ENCODE data around the gene CSNK1A1L.
"Not testable (repeated sequence)": the region's sequence is repeated elsewhere in the genome, so short reads cannot be mapped to it uniquely, and the experiment has no call there.

CSNK1A1L gene

GRCh38 chr13:37102896-37103295 is 2.6 kb downstream of the CSNK1A1L start:
- DNase-seq = no peak

GRCh38 chr13:37101201-37101600 is 4.3 kb downstream of the CSNK1A1L start:
- no peak for DNase-seq

- DNase-seq = no peak
These were observed 4.7 kb downstream of the CSNK1A1L start for GRCh38 chr13:37100731-37101130.

GRCh38 chr13:37097076-37097475 is 8.4 kb downstream of the CSNK1A1L start:
- no peak for DNase-seq

- DNase-seq = no peak
These were observed 10.6 kb downstream of the CSNK1A1L start for GRCh38 chr13:37094840-37095239.

- no peak for DNase-seq
These were observed 11.4 kb downstream of the CSNK1A1L start for GRCh38 chr13:37094099-37094498.

GRCh38 chr13:37091835-37092234 is 13.6 kb downstream of the CSNK1A1L start:
- DNase-seq = no peak

- no peak for DNase-seq
These were observed 14.6 kb downstream of the CSNK1A1L start for GRCh38 chr13:37090912-37091311.

- no peak for DNase-seq
These were observed 16.0 kb downstream of the CSNK1A1L start for GRCh38 chr13:37089495-37089894.

GRCh38 chr13:37087486-37087885 is 18.0 kb downstream of the CSNK1A1L start:
- DNase-seq = peak; percentile 17 to 62 (median 41)

- no peak for DNase-seq
These were observed 19.9 kb downstream of the CSNK1A1L start for GRCh38 chr13:37085606-37086005.

- no peak for DNase-seq
These were observed 28.6 kb downstream of the CSNK1A1L start for GRCh38 chr13:37076818-37077217.

GRCh38 chr13:37075164-37075563 is 30.3 kb downstream of the CSNK1A1L start:
- no peak for DNase-seq

GRCh38 chr13:37074703-37075102 is 30.8 kb downstream of the CSNK1A1L start:
- DNase-seq = peak; percentile 3 to 53 (median 46)

- no peak for DNase-seq
These were observed 33.4 kb downstream of the CSNK1A1L start for GRCh38 chr13:37072024-37072423.

GRCh38 chr13:37070956-37071355 is 34.5 kb downstream of the CSNK1A1L start:
- no peak for DNase-seq

- no peak for DNase-seq
These were observed 35.2 kb downstream of the CSNK1A1L start for GRCh38 chr13:37070145-37070695.

GRCh38 chr13:37069597-37070103 is 35.8 kb downstream of the CSNK1A1L start:
- no peak for DNase-seq

- DNase-seq = no peak
These were observed 36.5 kb downstream of the CSNK1A1L start for GRCh38 chr13:37068962-37069361.

- DNase-seq = no peak
These were observed 37.6 kb downstream of the CSNK1A1L start for GRCh38 chr13:37067874-37068273.

GRCh38 chr13:37065890-37066526 is 39.5 kb downstream of the CSNK1A1L start:
- no peak for DNase-seq

- DNase-seq = no peak
These were observed 45.6 kb downstream of the CSNK1A1L start for GRCh38 chr13:37059848-37060192.

GRCh38 chr13:37058910-37059847 is 46.3 kb downstream of the CSNK1A1L start, which contains the start of gene SUPT20H:
Gene SUPT20H (minus strand): TSS chr13:37059688. CDS start chr13:37051490, 8,198 bp downstream.
- DNase-seq = peak; percentile 90 to 96 (median 94)

GRCh38 chr13:37056228-37056627 is 49.2 kb downstream of the CSNK1A1L start:
- DNase-seq = not testable (repeated sequence)
